ENCODE results near the gene SLC6A6. TPM values are rescaled to one million over a fixed set of nuclear protein-coding genes. Genes with fewer than 3 reads are reported as not detected.

The SLC6A6 gene
- total and polyA plus RNA-seq, 8 donors: 2.1 to 11.6 (median 3.4) TPM

DNA sequence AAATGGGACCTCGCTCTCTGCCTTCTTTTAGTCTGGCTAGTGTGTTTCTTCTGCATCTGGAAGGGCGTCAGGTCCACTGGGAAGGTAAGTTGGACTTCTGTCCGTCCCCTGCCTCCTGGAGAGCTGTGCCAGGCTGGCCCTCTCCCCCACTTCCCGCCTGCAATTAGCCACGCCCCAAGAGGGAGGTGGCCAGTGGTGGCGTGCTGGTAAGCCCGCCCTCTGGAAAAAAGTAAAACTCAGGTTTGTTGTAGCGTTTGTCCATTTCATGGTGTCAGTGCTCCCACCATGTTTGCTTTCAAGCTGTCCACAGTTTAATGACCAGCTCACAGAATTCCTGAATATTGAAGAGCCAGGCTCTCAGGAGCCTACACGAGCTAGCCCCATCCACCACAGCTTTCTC lies 55.6 kb downstream of the SLC6A6 start:
- Histone ChIP-seq H3K36me3 (no peaks in the 10 kb centered on the region), H3K4me1 (peaks cover 0 to 33% (median 0%) of the 10 kb centered on the region in 3 donors), H3K27ac (peak overlapping the region; percentile 22 to 71 (median 46)), H3K9me3 (no peaks in the 10 kb centered on the region), H3K27me3 (no peaks in the 10 kb centered on the region), H3K4me3 (no peak overlapping the region)
- FAIRE-seq (no peak), ATAC-seq (peak in 2 of 4 donors; percentile 16 to 18), DNase-seq (no peak)
- 30 to 37% methylated on average over 9 of the region's 9 CpGs for WGBS, 2 donors
- intact Hi-C loops (cut with DNase I): no loop called here
- TF ChIP-seq, protein P1, sequence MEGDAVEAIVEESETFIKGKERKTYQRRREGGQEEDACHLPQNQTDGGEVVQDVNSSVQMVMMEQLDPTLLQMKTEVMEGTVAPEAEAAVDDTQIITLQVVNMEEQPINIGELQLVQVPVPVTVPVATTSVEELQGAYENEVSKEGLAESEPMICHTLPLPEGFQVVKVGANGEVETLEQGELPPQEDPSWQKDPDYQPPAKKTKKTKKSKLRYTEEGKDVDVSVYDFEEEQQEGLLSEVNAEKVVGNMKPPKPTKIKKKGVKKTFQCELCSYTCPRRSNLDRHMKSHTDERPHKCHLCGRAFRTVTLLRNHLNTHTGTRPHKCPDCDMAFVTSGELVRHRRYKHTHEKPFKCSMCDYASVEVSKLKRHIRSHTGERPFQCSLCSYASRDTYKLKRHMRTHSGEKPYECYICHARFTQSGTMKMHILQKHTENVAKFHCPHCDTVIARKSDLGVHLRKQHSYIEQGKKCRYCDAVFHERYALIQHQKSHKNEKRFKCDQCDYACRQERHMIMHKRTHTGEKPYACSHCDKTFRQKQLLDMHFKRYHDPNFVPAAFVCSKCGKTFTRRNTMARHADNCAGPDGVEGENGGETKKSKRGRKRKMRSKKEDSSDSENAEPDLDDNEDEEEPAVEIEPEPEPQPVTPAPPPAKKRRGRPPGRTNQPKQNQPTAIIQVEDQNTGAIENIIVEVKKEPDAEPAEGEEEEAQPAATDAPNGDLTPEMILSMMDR (IDR thresholded peaks at IDR 0.05): no peak

DNA sequence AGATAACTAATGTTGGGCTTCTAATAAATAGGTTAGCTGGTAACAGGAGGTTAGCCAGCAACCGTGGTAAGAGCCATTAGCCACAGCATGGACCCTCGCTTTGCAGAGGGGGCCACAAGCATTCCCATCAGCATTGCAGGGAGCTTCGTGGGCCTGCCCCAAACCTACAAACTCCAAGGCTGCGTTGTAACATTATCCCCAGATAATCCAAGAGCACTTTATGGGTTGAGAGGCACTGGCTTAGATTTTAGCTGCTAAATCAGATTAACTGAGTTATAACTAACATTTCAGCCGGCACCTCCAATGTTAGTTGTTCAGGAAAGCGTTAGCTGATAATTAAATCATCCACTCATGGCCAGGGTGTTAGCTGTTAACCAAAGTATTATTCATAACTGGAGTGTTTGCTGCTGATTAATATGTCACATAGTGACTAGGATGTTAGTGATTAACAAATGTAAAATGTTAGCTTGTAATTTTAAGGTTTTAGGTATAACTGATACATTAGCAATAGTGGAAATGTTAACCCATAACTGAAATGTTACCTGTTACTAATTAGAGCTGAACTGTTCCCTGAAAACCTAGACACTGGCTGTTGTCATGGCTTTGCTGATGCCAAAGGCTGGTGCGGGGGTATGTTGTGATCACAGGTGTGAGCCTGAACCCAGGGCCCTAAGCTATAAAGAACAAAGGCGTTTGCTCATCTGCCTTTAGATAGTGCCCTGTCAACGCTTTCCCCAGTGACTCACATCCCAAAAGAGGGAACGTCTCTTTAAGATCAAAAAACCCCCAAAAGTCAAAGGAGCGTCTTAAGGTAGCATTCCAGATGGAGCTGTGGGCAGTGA lies 56.2 kb downstream of the SLC6A6 start:
- 52 to 61% methylated on average over 11 of the region's 11 CpGs for WGBS, 2 donors

DNA sequence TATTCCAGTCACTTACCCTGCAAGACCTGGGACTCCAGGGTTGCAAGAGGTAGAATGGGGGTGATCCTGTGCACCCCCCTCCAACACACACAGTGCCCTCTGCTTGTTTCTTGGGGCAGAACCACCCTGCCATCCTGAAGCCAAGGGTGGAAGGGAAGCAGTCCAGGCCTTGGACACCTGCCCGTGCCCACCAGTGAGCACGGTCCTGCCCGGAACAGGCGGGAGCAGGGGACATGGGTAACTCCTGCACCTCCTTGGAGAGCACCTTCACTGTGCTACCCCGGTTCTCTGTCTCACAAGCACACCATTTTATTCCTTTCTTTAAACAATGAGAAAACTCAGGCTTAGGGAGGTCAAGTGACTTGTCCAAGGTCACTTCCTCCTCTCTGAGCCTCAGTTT lies 57.0 kb downstream of the SLC6A6 start:
- DNase-seq (no peak), FAIRE-seq (no peak), ATAC-seq (no peak)
- TF ChIP-seq, protein P1 (IDR thresholded peaks at IDR 0.05): no peak
- Histone ChIP-seq H3K9me3 (no peaks in the 10 kb centered on the region), H3K27ac (peak overlapping the region; percentile 4 to 71 (median 28)), H3K27me3 (no peaks in the 10 kb centered on the region), H3K36me3 (no peaks in the 10 kb centered on the region), H3K4me3 (no peak overlapping the region), H3K4me1 (peaks cover 0 to 23% (median 0%) of the 10 kb centered on the region in 3 donors)
- 57 to 71% methylated on average over 5 of the region's 5 CpGs for WGBS, 2 donors
- intact Hi-C loops (cut with DNase I): no loop called here

More for the DNA sequence above, 56.2 kb downstream of the SLC6A6 start:
- FAIRE-seq (no peak), DNase-seq (no peak), ATAC-seq (peak in 3 of 4 donors; percentile 17 to 37 (median 30))
- no peaks in the 10 kb centered on the region for H3K27me3 ChIP-seq
- peak overlapping the region; percentile 22 to 71 (median 46) for H3K27ac ChIP-seq
- intact Hi-C loops (cut with DNase I): no loop called here
- no peaks in the 10 kb centered on the region for H3K36me3 ChIP-seq
- peaks cover 0 to 26% (median 0%) of the 10 kb centered on the region in 3 donors for H3K4me1 ChIP-seq
- no peak overlapping the region for H3K4me3 ChIP-seq
- H3K9me3 ChIP-seq: no peaks in the 10 kb centered on the region
- TF ChIP-seq, protein P1 (IDR thresholded peaks at IDR 0.05): no peak

DNA sequence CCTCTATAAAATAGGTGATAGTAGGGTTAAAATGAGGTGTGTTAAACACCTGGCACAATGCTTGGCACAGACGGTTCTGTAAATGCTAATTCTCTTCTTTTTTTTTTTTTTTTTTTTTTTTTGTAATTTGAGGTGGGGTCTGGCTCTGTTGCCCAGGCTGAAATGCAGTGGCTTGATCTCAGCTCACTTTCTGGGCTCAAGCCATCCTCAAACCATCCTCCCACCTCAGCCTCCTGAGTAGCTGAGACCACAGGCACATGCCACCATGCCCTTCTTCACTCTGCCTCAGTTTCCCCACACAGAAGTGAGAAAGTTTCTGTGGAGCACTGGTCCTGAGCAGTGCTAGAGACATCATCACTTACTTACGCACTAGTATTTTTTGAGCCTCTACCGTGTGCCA lies 57.4 kb downstream of the SLC6A6 start:
- H3K36me3 ChIP-seq: no peaks in the 10 kb centered on the region
- no peak for ATAC-seq
- no peak for DNase-seq
- TF ChIP-seq, protein P1 (IDR thresholded peaks at IDR 0.05): no peak
- H3K27me3 ChIP-seq: no peaks in the 10 kb centered on the region
- no peaks in the 10 kb centered on the region for H3K9me3 ChIP-seq
- peaks cover 0 to 23% (median 0%) of the 10 kb centered on the region in 3 donors for H3K4me1 ChIP-seq
- 45 to 65% methylated on average over 3 of the region's 3 CpGs for WGBS, 2 donors
- H3K27ac ChIP-seq: peak overlapping the region in 3 of 4 donors; percentile 4 to 71 (median 22)
- no peak overlapping the region for H3K4me3 ChIP-seq
- intact Hi-C loops (cut with DNase I): loop anchor here in 1 of 3 donors (5.0 to 10.0 kb wide), 3 partner anchors 197 to 565 kb away; no protein-coding TSS in a partner anchor
- no peak for FAIRE-seq

All from pancreas (tissue), 10 donors.